Prostate gland (tissue), 2 donors: ENCODE measurements around the gene ODAD2.

Experiments used
- POLR2AphosphoS5 ChIP-seq: sonication (generic); formaldehyde crosslinking; IDR thresholded peaks from one replicate; pipeline ENCODE4 v1.6.1; 2017; ENCODE audit warnings: antibody characterized with exemption
- TF ChIP-seq, protein P1 (sequence below), 4 experiments: fragments of 200-600 bp in 2 of 4; fragments of 450-650 bp in 2 of 4; sonication (generic) in 2 of 4; IDR thresholded peaks; 1 replicate in 3 of 4; 2 replicates in 1 of 4; pipeline ENCODE4 v1.5.1; 2016 to 2019; ENCODE audit warnings: antibody characterized with exemption in 4 of 4, mild to moderate bottlenecking in 2 of 4, moderate library complexity in 2 of 4

DNA sequence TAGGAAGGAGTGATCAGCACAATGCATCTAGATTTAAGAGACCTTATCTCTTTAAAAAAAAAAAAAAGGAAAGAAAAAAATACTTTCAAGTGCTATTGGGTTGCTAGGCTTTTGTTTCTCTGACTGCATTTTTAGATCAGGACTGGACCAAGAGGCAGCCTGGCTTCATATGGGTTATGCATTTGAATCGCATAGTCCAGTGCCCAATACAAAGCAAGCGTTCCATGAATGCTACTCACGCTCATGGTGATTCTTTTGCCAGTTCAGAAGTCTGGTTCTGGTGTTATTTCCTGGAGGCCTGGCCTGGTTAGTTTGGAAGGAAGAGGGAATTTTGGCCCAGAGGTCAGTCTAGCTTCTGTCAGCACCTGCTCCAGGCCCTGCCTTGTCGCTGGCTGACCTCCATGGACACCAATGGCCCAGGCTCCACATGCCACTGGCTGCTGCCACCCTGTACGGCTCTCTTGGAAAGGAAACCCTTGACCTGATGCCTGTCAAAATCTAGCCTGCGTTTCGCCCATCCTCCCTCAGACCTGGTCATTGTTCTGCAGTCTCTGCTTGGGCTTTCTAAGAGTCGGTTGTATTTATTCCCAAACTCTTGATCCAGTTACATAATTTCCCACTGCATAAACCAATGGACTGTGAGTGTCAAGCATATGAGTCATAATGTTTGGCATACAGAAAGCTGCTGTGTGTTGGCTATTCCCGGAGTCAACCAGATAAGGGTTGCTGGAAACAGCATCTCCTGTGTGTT is 178.9 kb downstream of the ODAD2 start:
- TF ChIP-seq, protein P1, sequence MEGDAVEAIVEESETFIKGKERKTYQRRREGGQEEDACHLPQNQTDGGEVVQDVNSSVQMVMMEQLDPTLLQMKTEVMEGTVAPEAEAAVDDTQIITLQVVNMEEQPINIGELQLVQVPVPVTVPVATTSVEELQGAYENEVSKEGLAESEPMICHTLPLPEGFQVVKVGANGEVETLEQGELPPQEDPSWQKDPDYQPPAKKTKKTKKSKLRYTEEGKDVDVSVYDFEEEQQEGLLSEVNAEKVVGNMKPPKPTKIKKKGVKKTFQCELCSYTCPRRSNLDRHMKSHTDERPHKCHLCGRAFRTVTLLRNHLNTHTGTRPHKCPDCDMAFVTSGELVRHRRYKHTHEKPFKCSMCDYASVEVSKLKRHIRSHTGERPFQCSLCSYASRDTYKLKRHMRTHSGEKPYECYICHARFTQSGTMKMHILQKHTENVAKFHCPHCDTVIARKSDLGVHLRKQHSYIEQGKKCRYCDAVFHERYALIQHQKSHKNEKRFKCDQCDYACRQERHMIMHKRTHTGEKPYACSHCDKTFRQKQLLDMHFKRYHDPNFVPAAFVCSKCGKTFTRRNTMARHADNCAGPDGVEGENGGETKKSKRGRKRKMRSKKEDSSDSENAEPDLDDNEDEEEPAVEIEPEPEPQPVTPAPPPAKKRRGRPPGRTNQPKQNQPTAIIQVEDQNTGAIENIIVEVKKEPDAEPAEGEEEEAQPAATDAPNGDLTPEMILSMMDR (IDR thresholded peaks at IDR 0.05), result no peak
- peak; percentile 15 for TF ChIP-seq POLR2AphosphoS5
